ENCODE results near the gene PSMG4.

GRCh38 chr6:3258201-3258600 is 546 bp upstream of the PSMG4 start:
- TF ChIP-seq EZH2phosphoT487 (conservative IDR thresholded peaks at IDR 0.05; ENCODE audit: low read length) (no peak), CTCF (IDR thresholded peaks at IDR 0.05; ENCODE audit: insufficient read depth, low read length, poor library complexity, severe bottlenecking) (no peak)
